Glutamatergic neuron (in vitro differentiated cells): ENCODE measurements around the gene AK8. TPM values are rescaled to one million over a fixed set of nuclear protein-coding genes. Genes with fewer than 3 reads are reported as not detected.

ENCODE experiments used
- DNase-seq: peaks from one replicate; pipeline ENCODE4 v3.0.0; 2022
- H3K27ac Mint-ChIP-seq: one replicate; pipeline ENCODE4 v1.8.0; 2020; ENCODE audit warnings: mild to moderate bottlenecking, mixed read lengths, inconsistent platforms; ENCODE audit not compliant: unreplicated experiment
- H3K27me3 Mint-ChIP-seq: one replicate; pipeline ENCODE4 v1.8.0; 2020; ENCODE audit warnings: mild to moderate bottlenecking, moderate library complexity, mixed read lengths, inconsistent platforms; ENCODE audit not compliant: unreplicated experiment
- H3K36me3 Mint-ChIP-seq: one replicate; pipeline ENCODE4 v1.8.0; 2020; ENCODE audit warnings: mild to moderate bottlenecking, mixed read lengths, inconsistent platforms; ENCODE audit not compliant: unreplicated experiment
- H3K4me1 Mint-ChIP-seq: one replicate; pipeline ENCODE4 v1.8.0; 2020; ENCODE audit warnings: mild to moderate bottlenecking, low read depth, mixed read lengths, inconsistent platforms; ENCODE audit not compliant: unreplicated experiment
- H3K4me3 Mint-ChIP-seq: one replicate; pipeline ENCODE4 v1.8.0; 2020; ENCODE audit warnings: mild to moderate bottlenecking, mixed read lengths, inconsistent platforms; ENCODE audit not compliant: unreplicated experiment
- H3K9me3 Mint-ChIP-seq: one replicate; pipeline ENCODE4 v1.8.0; 2020; ENCODE audit warnings: mild to moderate bottlenecking, moderate library complexity, mixed read lengths, inconsistent platforms; ENCODE audit not compliant: unreplicated experiment
- total RNA-seq: library from RNA; stranded (reverse); fragmentation: NEBNext Ultra II Directional; extraction: Animal tissue kit (Norgen Biotek cat#: 25700); gene quantifications from one replicate; pipeline ENCODE4 v1.2.1, GENCODE V29; 2021; ENCODE audit not compliant: unreplicated experiment
- TF ChIP-seq, protein P1 (sequence below): fragments of 200-600 bp; sonication (generic); IDR thresholded peaks from one replicate; pipeline ENCODE4 v1.5.0; 2021; ENCODE audit not compliant: partially characterized antibody, unreplicated experiment

The AK8 gene
- total RNA-seq, 1 donor from 2014 or later: 0.44 TPM

DNA sequence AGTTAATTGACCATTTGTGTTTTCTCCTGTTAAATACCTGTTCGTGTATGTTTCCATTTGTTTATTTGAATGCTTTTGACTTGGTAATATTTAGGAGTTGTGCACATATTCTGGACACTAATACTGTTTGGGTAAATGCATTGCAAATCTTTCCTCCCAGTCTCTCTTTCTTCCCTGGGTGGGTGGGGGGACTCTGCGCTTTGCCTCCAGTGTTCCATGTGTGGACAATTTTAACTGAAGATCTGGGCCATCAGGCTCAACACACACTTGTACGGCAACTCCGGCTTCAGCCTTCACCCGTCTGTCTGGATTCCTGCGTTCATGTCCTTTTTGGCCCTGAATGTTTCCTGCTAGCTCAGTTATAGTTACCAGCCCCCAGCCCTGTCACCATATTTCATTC is 167.8 kb downstream of the AK8 start:
- no peak for DNase-seq

DNA sequence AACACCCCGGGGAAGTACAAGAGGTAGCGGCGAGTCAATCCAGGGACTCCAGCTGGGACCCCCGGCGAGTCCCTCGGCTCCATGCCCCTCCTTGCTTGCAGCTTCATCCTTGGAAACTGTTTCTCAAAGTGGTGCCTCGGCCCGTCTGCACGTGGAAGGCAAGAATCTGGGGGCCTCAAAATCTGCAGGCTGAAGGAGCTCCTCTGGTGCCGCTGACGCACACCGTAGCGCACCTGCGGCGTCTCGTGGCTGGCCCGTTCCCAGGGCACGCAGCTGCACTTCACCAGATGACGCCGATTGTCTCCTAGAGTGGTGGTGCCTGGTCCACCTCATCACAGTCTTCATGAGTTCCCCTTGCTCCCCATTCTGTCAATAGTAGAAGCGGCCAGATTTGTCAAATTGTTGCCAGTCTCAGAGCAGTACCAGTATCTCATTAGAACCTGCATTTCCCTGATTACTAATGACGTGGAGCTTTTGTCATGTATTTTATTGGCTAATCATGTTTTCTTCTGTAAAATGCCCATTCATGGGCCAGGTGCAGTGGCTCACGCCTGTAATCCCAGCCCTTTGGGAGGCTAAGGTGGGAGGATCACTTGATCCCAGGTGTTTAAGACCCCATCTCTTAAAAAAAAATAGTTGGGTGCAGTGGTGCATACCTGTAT is 169.2 kb downstream of the AK8 start:
- no peak for DNase-seq
- H3K27ac Mint-ChIP-seq: no peak overlapping the region
- TF ChIP-seq, protein P1, sequence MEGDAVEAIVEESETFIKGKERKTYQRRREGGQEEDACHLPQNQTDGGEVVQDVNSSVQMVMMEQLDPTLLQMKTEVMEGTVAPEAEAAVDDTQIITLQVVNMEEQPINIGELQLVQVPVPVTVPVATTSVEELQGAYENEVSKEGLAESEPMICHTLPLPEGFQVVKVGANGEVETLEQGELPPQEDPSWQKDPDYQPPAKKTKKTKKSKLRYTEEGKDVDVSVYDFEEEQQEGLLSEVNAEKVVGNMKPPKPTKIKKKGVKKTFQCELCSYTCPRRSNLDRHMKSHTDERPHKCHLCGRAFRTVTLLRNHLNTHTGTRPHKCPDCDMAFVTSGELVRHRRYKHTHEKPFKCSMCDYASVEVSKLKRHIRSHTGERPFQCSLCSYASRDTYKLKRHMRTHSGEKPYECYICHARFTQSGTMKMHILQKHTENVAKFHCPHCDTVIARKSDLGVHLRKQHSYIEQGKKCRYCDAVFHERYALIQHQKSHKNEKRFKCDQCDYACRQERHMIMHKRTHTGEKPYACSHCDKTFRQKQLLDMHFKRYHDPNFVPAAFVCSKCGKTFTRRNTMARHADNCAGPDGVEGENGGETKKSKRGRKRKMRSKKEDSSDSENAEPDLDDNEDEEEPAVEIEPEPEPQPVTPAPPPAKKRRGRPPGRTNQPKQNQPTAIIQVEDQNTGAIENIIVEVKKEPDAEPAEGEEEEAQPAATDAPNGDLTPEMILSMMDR: no peak
- no peaks in the 10 kb centered on the region for H3K9me3 Mint-ChIP-seq
- H3K36me3 Mint-ChIP-seq: no peaks in the 10 kb centered on the region
- no peak overlapping the region for H3K4me3 Mint-ChIP-seq
- H3K27me3 Mint-ChIP-seq: peaks cover 2% of the 10 kb centered on the region
- H3K4me1 Mint-ChIP-seq: no peaks in the 10 kb centered on the region

More for the DNA sequence above, 167.8 kb downstream of the AK8 start:
- no peaks in the 10 kb centered on the region for H3K36me3 Mint-ChIP-seq
- peaks cover 2% of the 10 kb centered on the region for H3K27me3 Mint-ChIP-seq
- H3K9me3 Mint-ChIP-seq: no peaks in the 10 kb centered on the region
- no peaks in the 10 kb centered on the region for H3K4me1 Mint-ChIP-seq
- H3K27ac Mint-ChIP-seq: no peak overlapping the region
- TF ChIP-seq, protein P1: no peak
- no peak overlapping the region for H3K4me3 Mint-ChIP-seq

DNA sequence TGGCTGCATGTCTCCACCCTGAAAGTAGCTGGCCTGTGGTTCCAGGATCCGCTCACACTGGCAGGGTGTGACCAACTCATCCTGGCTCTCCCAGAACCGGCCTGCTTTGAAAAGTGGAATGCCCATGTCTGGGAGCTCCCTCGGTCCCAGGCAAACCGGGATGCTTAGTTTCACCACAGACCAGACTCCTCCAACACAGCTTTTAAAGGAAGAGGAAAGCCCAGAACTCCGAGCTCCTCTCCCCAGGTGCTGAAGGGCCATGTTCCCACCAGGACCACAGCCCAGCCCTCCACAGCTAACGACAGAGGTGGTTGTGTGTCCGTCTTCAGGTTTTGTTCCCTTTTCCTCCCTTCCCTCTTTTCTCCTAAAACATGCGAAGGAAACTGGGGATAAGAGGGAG is 169.8 kb downstream of the AK8 start:
- Mint-ChIP-seq H3K27me3 (peaks cover 2% of the 10 kb centered on the region), H3K4me1 (no peaks in the 10 kb centered on the region), H3K4me3 (no peak overlapping the region), H3K27ac (no peak overlapping the region), H3K36me3 (peaks cover 2% of the 10 kb centered on the region), H3K9me3 (no peaks in the 10 kb centered on the region)
- DNase-seq: no peak
- TF ChIP-seq, protein P1: no peak

DNA sequence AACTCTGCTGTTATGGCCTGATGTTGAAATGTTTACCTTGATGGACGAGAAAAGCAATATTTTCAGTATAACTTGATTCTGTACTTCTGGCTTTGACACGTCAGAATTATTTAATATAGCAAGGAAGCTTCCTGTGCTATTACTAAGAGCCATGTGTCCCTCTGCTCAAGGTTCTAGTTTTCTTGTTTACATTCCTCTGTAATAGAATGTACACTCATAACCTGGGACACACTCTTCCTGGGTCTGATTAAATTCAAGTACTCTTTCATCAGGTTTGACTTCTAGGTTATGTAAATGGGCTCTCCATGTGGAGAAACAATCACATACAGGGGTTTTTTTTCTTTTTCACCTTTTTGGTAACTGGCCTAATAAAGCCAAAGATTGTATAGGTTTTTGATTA is 174.7 kb downstream of the AK8 start:
- Mint-ChIP-seq H3K36me3 (peaks cover 8% of the 10 kb centered on the region), H3K9me3 (peaks cover 3% of the 10 kb centered on the region), H3K27ac (no peak overlapping the region), H3K27me3 (peaks cover 2% of the 10 kb centered on the region), H3K4me1 (no peaks in the 10 kb centered on the region), H3K4me3 (no peak overlapping the region)
- TF ChIP-seq, protein P1: no peak
- no peak for DNase-seq

DNA sequence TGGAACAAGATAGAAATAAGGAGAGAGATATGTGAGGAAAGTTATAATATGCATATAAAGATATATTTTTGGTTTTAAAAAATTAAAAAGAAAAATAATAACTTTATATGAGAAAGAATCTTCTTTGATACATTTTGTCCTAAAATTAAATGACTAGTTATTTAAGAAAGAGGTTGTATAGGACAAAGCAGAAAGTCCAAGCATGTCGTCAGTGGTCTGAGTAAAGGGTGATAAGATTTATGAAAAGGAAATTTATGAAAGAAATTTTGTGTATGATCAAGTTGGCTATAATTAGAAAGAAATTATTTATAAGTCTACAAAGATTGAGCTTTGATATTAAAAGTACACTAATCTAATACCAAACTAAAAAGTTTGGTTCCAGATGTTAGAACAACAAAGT is 175.8 kb downstream of the AK8 start:
- TF ChIP-seq, protein P1: no peak
- H3K4me3 Mint-ChIP-seq: no peak overlapping the region
- peaks cover 3% of the 10 kb centered on the region for H3K9me3 Mint-ChIP-seq
- H3K4me1 Mint-ChIP-seq: no peaks in the 10 kb centered on the region
- no peak for DNase-seq
- H3K36me3 Mint-ChIP-seq: peaks cover 14% of the 10 kb centered on the region
- H3K27ac Mint-ChIP-seq: no peak overlapping the region
- H3K27me3 Mint-ChIP-seq: peaks cover 2% of the 10 kb centered on the region
